HepG2 (cell line): ENCODE measurements around the gene BMERB1. TPM values are rescaled to one million over a fixed set of nuclear protein-coding genes. Genes with fewer than 3 reads are reported as not detected.

Experiments used
- ARID2 ChIP-seq: sonication (generic); formaldehyde crosslinking; IDR thresholded peaks from 2 replicates; pipeline ENCODE4 v1.8.1; 2022; ENCODE audit warnings: mild to moderate bottlenecking, missing genetic modification reagents, borderline replicate concordance
- BCL3 ChIP-seq: sonication (generic); formaldehyde crosslinking; IDR thresholded peaks from 2 replicates; pipeline ENCODE4 v1.5.1; 2020; ENCODE audit warnings: mild to moderate bottlenecking, missing genetic modification reagents, moderate library complexity
- CBX2 ChIP-seq, 2 experiments: fragments of 200-600 bp in 1 of 2; sonication (generic); formaldehyde crosslinking in 1 of 2; IDR thresholded peaks; 2 replicates each; pipeline versions ENCODE4 v1.7.0 to v1.8.1; 2018 to 2022; ENCODE audit warnings: low read depth in 2 of 2, low read length in 1 of 2, mild to moderate bottlenecking in 1 of 2, missing genetic modification reagents in 1 of 2
- DR1 ChIP-seq: sonication (generic); formaldehyde crosslinking; IDR thresholded peaks from 2 replicates; pipeline ENCODE4 v1.8.0; 2021; ENCODE audit warnings: mild to moderate bottlenecking, missing genetic modification reagents, inconsistent platforms
- E2F5 ChIP-seq: sonication (generic); formaldehyde crosslinking; conservative IDR thresholded peaks from 2 replicates; pipeline ENCODE4 v1.4.0; 2020; ENCODE audit warnings: missing genetic modification reagents
- KDM2A ChIP-seq: sonication (generic); formaldehyde crosslinking; IDR thresholded peaks from 2 replicates; pipeline ENCODE4 v1.4.0; 2020; ENCODE audit warnings: low read depth, missing genetic modification reagents, borderline replicate concordance
- KMT2A ChIP-seq: sonication (generic); formaldehyde crosslinking; IDR thresholded peaks from 2 replicates; pipeline ENCODE4 v1.4.0; 2020; ENCODE audit warnings: missing genetic modification reagents
- NCOA5 ChIP-seq: sonication (generic); formaldehyde crosslinking; IDR thresholded peaks from 2 replicates; pipeline ENCODE4 v1.4.0; 2020; ENCODE audit warnings: missing genetic modification reagents
- PAWR ChIP-seq: sonication (generic); formaldehyde crosslinking; IDR thresholded peaks from 2 replicates; pipeline ENCODE4 v1.4.0; 2020; ENCODE audit warnings: missing genetic modification reagents, mild to moderate bottlenecking, borderline replicate concordance
- PCBP1 ChIP-seq: fragments of 200-400 bp; formaldehyde crosslinking; IDR thresholded peaks from 2 replicates; pipeline ENCODE4 v1.6.1; 2017; ENCODE audit warnings: mild to moderate bottlenecking, low read depth, low read length, borderline replicate concordance
- RBAK ChIP-seq: sonication (generic); formaldehyde crosslinking; IDR thresholded peaks from 2 replicates; pipeline ENCODE4 v1.5.1; 2020; ENCODE audit warnings: mild to moderate bottlenecking, missing genetic modification reagents
- SALL1 ChIP-seq: sonication (generic); formaldehyde crosslinking; IDR thresholded peaks from 2 replicates; pipeline ENCODE4 v1.8.0; 2022; ENCODE audit warnings: mild to moderate bottlenecking, missing genetic modification reagents
- SUZ12 ChIP-seq: fragments of 150-350 bp; IDR thresholded peaks from 2 replicates; pipeline ENCODE4 v1.6.1; 2014; ENCODE audit warnings: low read depth, low read length
- SYNCRIP ChIP-seq: fragments of 200-400 bp; formaldehyde crosslinking; IDR thresholded peaks from 2 replicates; pipeline ENCODE4 v1.6.1; 2018; ENCODE audit warnings: mild to moderate bottlenecking, low read depth, low read length; ENCODE audit not compliant: insufficient read depth
- ZNF256 ChIP-seq: sonication (generic); formaldehyde crosslinking; conservative IDR thresholded peaks from 2 replicates; pipeline ENCODE4 v1.4.0; 2020; ENCODE audit warnings: missing genetic modification reagents
- ZNF496 ChIP-seq: sonication (generic); formaldehyde crosslinking; IDR thresholded peaks from 2 replicates; pipeline ENCODE4 v1.8.1; 2023; ENCODE audit warnings: mild to moderate bottlenecking, moderate library complexity, missing genetic modification reagents; ENCODE audit not compliant: insufficient replicate concordance
- ZNF720 ChIP-seq: sonication (generic); formaldehyde crosslinking; IDR thresholded peaks from 2 replicates; pipeline ENCODE4 v1.4.0; 2020; ENCODE audit warnings: missing genetic modification reagents
- ZNF724P ChIP-seq: sonication (generic); formaldehyde crosslinking; IDR thresholded peaks from 2 replicates; pipeline ENCODE4 v1.8.0; 2022; ENCODE audit warnings: missing genetic modification reagents, borderline replicate concordance
- ZNF792 ChIP-seq: IDR thresholded peaks from 2 replicates; pipeline ENCODE4 v1.6.1; 2016
- ZNF878 ChIP-seq: sonication (generic); formaldehyde crosslinking; IDR thresholded peaks from 2 replicates; pipeline ENCODE4 v1.8.1; 2023; ENCODE audit warnings: mild to moderate bottlenecking, missing genetic modification reagents, moderate library complexity
- polyA plus RNA-seq, 8 experiments: library from polyadenylated mRNA; depleted of rRNA in 3 of 8; stranded (reverse) in 7 of 8; unstranded in 1 of 8; fragments of >200 nt; fragmentation: Illumina TruSeq in 4 of 8; extraction: Trizol in 4 of 8; gene quantifications; 2 replicates each; pipeline versions ENCODE4 v1.2.1 to v1.2.3, GENCODE V29; 2011 to 2016; ENCODE audit warnings: low read depth in 4 of 8, missing spikeins in 1 of 8, mixed read lengths in 1 of 8; ENCODE audit not compliant: insufficient read depth in 1 of 8
- total RNA-seq, 5 experiments: library from RNA; depleted of rRNA; stranded (reverse); fragments of >200 nt; fragmentation: Illumina TruSeq; extraction: Trizol; gene quantifications; 2 replicates each; pipeline ENCODE4 v1.2.3, GENCODE V29; 2016; ENCODE audit warnings: low read depth in 1 of 5
- TF ChIP-seq, protein P1 (sequence below): sonication (generic); formaldehyde crosslinking; IDR thresholded peaks from 2 replicates; pipeline ENCODE4 v1.9.0; 2022; ENCODE audit warnings: low read depth, missing genetic modification reagents
- TF ChIP-seq, protein P2 (sequence below): sonication (generic); formaldehyde crosslinking; IDR thresholded peaks from 2 replicates; pipeline ENCODE4 v1.4.0; 2020; ENCODE audit warnings: missing genetic modification reagents

The BMERB1 gene
- total and polyA plus RNA-seq, 2 of the 13 experiments (the other 11 are each of a cell fraction or from before 2014, with no cell fraction given) = 1.4 TPM

DNA sequence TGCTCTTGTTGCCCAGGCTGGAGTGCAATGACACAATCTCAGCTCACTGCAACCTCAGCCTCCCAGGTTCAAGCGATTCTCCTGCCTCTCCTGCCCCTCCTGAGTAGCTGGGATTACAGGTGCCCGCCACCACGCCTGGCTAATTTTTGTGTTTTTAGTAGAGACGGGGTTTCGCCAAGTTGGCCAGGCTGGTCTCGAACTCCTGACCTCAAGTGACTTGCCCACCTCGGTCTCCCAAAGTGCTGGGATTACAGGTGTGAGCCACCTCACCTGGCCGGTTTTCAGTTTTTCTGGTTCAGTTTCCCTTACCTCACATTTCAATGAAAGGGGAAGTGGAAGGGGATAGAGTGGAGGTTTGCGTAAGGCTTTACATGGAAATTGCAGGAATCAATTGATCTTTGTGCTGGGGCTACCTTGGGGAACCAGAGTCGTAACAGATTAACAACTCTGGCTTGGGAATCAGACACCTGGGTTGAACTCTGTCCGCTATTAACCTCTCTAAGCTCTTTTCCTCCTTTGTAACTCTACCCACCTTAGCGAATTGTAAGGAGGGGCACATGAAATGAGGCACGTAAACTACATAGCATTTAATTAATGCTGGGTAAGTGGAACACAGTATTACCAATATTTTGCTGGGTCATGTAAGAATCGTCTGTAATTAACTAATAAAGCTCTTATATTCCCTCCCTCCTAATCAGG, 35.6 kb upstream of the BMERB1 start (continued):
- TF ChIP-seq CBX2 (IDR thresholded peaks at IDR 0.05; ENCODE audit: low read depth, low read length) (no peak), CBX2 (CRISPR knock-in tag; IDR thresholded peaks at IDR 0.05; ENCODE audit: low read depth) (no peak; the same call in 1 of the 2 replicates), PCBP1 (no peak), DR1 (CRISPR knock-in tag) (peak; percentile 2; the same call in 1 of the 2 replicates), E2F5 (no peak), ZNF878 (CRISPR knock-in tag) (no peak), NCOA5 (CRISPR knock-in tag) (no peak), ZNF792 (CRISPR knock-in tag) (no peak; the same call in 1 of the 2 replicates), SYNCRIP (no peak), ZNF720 (CRISPR knock-in tag) (no peak), ZNF496 (CRISPR knock-in tag) (no peak), ZNF256 (CRISPR knock-in tag) (no peak), BCL3 (CRISPR knock-in tag) (no peak; the same call in 1 of the 2 replicates), SALL1 (CRISPR knock-in tag) (peak; percentile 68), ARID2 (CRISPR knock-in tag) (peak; percentile 59; the same call in 1 of the 2 replicates), KDM2A (CRISPR knock-in tag) (no peak), KMT2A (peak; percentile 71; the same call in 1 of the 2 replicates), RBAK (peak; percentile 30; the same call in 1 of the 2 replicates), SUZ12 (no peak), PAWR (no peak), ZNF724P (CRISPR knock-in tag) (no peak; the same call in 1 of the 2 replicates)
- TF ChIP-seq, protein P1, sequence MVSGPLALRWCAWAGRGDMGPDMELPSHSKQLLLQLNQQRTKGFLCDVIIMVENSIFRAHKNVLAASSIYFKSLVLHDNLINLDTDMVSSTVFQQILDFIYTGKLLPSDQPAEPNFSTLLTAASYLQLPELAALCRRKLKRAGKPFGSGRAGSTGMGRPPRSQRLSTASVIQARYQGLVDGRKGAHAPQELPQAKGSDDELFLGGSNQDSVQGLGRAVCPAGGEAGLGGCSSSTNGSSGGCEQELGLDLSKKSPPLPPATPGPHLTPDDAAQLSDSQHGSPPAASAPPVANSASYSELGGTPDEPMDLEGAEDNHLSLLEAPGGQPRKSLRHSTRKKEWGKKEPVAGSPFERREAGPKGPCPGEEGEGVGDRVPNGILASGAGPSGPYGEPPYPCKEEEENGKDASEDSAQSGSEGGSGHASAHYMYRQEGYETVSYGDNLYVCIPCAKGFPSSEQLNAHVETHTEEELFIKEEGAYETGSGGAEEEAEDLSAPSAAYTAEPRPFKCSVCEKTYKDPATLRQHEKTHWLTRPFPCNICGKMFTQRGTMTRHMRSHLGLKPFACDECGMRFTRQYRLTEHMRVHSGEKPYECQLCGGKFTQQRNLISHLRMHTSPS (CRISPR knock-in tag) = no peak
- TF ChIP-seq, protein P2, sequence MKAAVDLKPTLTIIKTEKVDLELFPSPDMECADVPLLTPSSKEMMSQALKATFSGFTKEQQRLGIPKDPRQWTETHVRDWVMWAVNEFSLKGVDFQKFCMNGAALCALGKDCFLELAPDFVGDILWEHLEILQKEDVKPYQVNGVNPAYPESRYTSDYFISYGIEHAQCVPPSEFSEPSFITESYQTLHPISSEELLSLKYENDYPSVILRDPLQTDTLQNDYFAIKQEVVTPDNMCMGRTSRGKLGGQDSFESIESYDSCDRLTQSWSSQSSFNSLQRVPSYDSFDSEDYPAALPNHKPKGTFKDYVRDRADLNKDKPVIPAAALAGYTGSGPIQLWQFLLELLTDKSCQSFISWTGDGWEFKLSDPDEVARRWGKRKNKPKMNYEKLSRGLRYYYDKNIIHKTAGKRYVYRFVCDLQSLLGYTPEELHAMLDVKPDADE (CRISPR knock-in tag) = no peak
